Activated B cell treated with CpG ODN at 0.5 μM for 24 hours (primary cell): ENCODE data around the gene DNAJC30. TPM values are rescaled to one million over a fixed set of nuclear protein-coding genes. Genes with fewer than 3 reads are reported as not detected.
A peak's percentile ranks its signal among the peaks of the same experiment; 100 is the strongest.

ENCODE experiments used
- ATAC-seq: fragments of 200-7000 bp; cut with Tn5 transposase; one replicate; pipeline ENCODE4 v1.10.0; 2021; ENCODE audit warnings: low read depth, mild to moderate bottlenecking, moderate library complexity
- CTCF ChIA-PET: fragments of 350-600 bp; sonication (Branson Sonifier 250); formaldehyde crosslinking; loops from one replicate; lab custom pipeline; 2021; ENCODE audit warnings: antibody characterized with exemption; lab: Charles Lee
- POLR2A ChIA-PET: fragments of 350-600 bp; sonication (Branson Sonifier 250); formaldehyde crosslinking; loops from one replicate; lab custom pipeline; 2021; ENCODE audit warnings: antibody characterized with exemption; lab: Charles Lee
- DNase-seq: peaks from one replicate; pipeline ENCODE4 v3.0.0; 2022
- H3K27ac Mint-ChIP-seq: one replicate; pipeline ENCODE4 v1.8.0; 2020; ENCODE audit warnings: mixed read lengths
- H3K27me3 Mint-ChIP-seq: one replicate; pipeline ENCODE4 v1.8.0; 2021; ENCODE audit warnings: mixed read lengths
- H3K36me3 Mint-ChIP-seq: one replicate; pipeline ENCODE4 v1.8.0; 2021; ENCODE audit warnings: low read depth, mixed read lengths
- H3K4me1 Mint-ChIP-seq: one replicate; pipeline ENCODE4 v1.8.0; 2021; ENCODE audit warnings: mixed read lengths
- H3K4me3 Mint-ChIP-seq: one replicate; pipeline ENCODE4 v1.8.0; 2020; ENCODE audit warnings: mild to moderate bottlenecking, mixed read lengths
- H3K9me3 Mint-ChIP-seq: one replicate; pipeline ENCODE4 v1.8.0; 2020; ENCODE audit warnings: mixed read lengths
- intact Hi-C: fragments of 100-400 bp; cut with micrococcal nuclease; formaldehyde crosslinking; loops from one replicate; pipeline ENCODE4 v1.15.1; 2024
- total RNA-seq: library from RNA; stranded (reverse); gene quantifications from 2 replicates; pipeline ENCODE4 v1.2.3, GENCODE V29; 2022
- TF ChIP-seq, protein P1 (sequence below): fragments of 200-600 bp; IDR thresholded peaks from one replicate; pipeline ENCODE4 v1.8.0; 2022; ENCODE audit warnings: antibody characterized with exemption, mild to moderate bottlenecking

The DNAJC30 gene
- total RNA-seq, 1 donor from 2014 or later = 14.2 TPM

- H3K4me3 Mint-ChIP-seq = no peak overlapping the region
- H3K4me1 Mint-ChIP-seq = peaks cover 7% of the 10 kb centered on the region
- intact Hi-C loops = no loop called here
- peaks cover 55% of the 10 kb centered on the region for H3K27me3 Mint-ChIP-seq
- ChIA-PET POLR2A (no interaction called here), CTCF (no interaction called here)
- H3K36me3 Mint-ChIP-seq = no peaks in the 10 kb centered on the region
- H3K27ac Mint-ChIP-seq = no peak overlapping the region
- TF ChIP-seq, protein P1, sequence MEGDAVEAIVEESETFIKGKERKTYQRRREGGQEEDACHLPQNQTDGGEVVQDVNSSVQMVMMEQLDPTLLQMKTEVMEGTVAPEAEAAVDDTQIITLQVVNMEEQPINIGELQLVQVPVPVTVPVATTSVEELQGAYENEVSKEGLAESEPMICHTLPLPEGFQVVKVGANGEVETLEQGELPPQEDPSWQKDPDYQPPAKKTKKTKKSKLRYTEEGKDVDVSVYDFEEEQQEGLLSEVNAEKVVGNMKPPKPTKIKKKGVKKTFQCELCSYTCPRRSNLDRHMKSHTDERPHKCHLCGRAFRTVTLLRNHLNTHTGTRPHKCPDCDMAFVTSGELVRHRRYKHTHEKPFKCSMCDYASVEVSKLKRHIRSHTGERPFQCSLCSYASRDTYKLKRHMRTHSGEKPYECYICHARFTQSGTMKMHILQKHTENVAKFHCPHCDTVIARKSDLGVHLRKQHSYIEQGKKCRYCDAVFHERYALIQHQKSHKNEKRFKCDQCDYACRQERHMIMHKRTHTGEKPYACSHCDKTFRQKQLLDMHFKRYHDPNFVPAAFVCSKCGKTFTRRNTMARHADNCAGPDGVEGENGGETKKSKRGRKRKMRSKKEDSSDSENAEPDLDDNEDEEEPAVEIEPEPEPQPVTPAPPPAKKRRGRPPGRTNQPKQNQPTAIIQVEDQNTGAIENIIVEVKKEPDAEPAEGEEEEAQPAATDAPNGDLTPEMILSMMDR = no peak
- DNase-seq (no peak), ATAC-seq (no peak)
- H3K9me3 Mint-ChIP-seq = no peaks in the 10 kb centered on the region
Observed at GRCh38 chr7:73650524-73650923, 32.7 kb downstream of the DNAJC30 start.

- TF ChIP-seq, protein P1 = no peak
- H3K36me3 Mint-ChIP-seq = no peaks in the 10 kb centered on the region
- no peak overlapping the region for H3K27ac Mint-ChIP-seq
- intact Hi-C loops = loop anchor here (2.0 kb wide), 1 partner anchor 75 kb away; no protein-coding TSS in a partner anchor
- ChIA-PET CTCF (no interaction called here), POLR2A (no interaction called here)
- no peak for DNase-seq
- H3K9me3 Mint-ChIP-seq = no peaks in the 10 kb centered on the region
- H3K4me3 Mint-ChIP-seq = peak overlapping the region; percentile 36
- H3K27me3 Mint-ChIP-seq = peaks cover 59% of the 10 kb centered on the region
- peaks cover 7% of the 10 kb centered on the region for H3K4me1 Mint-ChIP-seq
- no peak for ATAC-seq
Observed at GRCh38 chr7:73649576-73649975, 33.7 kb downstream of the DNAJC30 start.

DNA sequence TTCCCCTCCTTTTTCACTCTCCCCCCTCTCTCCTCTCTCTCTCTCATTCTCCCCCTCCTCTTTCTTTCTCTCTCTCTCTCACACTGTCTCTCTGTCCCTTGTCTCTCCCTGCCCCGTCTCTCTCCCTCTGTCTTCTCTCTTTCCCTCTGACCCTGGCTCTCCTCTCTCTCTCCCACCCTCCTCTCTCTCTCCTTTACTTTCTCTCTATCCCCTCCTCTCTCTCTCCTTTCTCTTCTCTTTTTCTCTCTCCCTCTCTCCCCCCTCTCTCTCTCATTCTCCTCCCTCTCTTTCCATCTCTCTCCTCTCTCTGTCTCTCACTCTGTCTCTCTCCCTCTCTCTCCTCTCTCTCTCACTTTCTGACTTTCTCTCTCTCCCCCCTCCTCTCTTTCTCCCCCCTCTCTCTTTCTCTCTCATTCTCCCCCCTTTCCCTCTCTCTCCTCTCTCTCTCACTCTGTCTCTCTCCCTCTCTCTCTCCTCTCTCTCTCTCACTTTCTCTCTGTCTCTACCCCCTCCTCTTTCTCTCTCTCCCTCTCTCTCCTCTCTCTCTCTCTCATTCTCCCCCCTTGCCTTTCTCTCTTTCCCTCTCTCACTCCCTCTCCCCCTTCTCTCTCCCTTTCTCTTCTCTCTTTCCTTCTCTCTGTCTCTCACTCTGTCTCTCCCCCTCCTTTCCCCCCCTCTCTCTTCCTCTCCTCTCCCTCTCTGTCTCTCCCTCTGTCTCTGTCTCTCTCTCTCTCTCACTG is 34.5 kb downstream of the DNAJC30 start:
- Mint-ChIP-seq H3K4me1 (peaks cover 7% of the 10 kb centered on the region), H3K36me3 (no peaks in the 10 kb centered on the region), H3K9me3 (no peaks in the 10 kb centered on the region), H3K4me3 (peak overlapping the region; percentile 50), H3K27me3 (peaks cover 59% of the 10 kb centered on the region), H3K27ac (no peak overlapping the region)
- no peak for DNase-seq
- intact Hi-C loops = loop anchor here (2.0 kb wide), 1 partner anchor 76 kb away; no protein-coding TSS in a partner anchor
- TF ChIP-seq, protein P1 = no peak
- POLR2A ChIA-PET = no interaction called here
- ATAC-seq = no peak
- CTCF ChIA-PET = no interaction called here

DNA sequence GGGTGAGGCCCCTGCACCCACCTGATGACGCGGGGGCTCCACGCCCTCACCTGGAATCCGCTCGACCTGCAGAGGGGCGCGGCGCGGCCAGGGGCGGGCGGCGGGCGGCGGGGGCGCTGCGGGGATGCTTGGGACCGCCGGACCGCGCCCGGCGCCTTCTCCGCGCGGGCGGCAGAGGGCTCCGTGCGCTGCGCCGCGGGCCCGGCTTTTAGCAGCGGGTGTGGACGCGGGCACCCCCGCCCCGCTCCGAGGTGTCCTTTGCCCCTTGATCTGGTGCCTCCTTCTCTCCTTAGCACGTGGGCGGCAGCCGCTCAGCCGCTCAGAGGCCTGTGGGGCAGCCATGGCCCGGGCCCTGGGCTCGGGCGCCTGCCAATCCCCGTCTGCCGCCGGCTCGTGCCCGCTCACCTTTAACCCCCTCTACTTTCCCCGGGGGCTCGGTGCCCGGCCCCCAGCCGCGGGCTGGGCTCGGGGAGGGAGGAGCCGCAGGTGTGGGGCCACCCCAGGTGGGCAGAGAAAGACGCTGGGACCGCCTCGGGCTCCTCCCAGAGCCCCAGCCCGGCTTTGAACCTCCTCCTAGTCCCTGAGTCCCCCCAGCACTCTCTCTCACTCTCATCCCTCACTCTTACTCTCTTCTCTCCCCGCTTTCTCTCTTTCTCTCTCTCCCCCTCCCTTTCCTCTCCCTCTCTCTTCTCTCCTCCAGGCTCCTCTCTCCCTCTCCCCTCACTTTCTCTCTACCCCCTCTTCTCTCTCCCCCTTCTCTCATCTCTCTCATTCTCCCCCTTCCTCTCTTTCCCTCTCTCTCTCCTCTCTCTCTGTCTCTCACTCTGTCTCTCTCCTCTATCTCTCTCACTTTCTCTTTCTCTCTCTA is 35.3 kb downstream of the DNAJC30 start:
- peak; percentile 71 for ATAC-seq
- Mint-ChIP-seq H3K9me3 (no peaks in the 10 kb centered on the region), H3K4me3 (peak overlapping the region; percentile 50), H3K4me1 (peaks cover 7% of the 10 kb centered on the region), H3K27ac (no peak overlapping the region), H3K36me3 (no peaks in the 10 kb centered on the region), H3K27me3 (peaks cover 57% of the 10 kb centered on the region)
- no peak for DNase-seq
- POLR2A ChIA-PET = no interaction called here
- intact Hi-C loops = loop anchor here (2.0 kb wide), 1 partner anchor 77 kb away; no protein-coding TSS in a partner anchor
- CTCF ChIA-PET = no interaction called here
- TF ChIP-seq, protein P1 = no peak
